ENCODE results near the gene ANXA1. TPM values are rescaled to one million over a fixed set of nuclear protein-coding genes. Genes with fewer than 3 reads are reported as not detected.

ANXA1 gene
- total RNA-seq, 2 experiments from 2014 or later, result not detected

- CTCF ChIA-PET (ENCODE audit: unreplicated experiment), result no interaction called here
- no peaks in the 10 kb centered on the region for H3K9me3 ChIP-seq (ENCODE audit: low read length)
- H4K20me1 ChIP-seq (ENCODE audit: insufficient read depth, low read length), result no peaks in the 10 kb centered on the region
- no peak overlapping the region for H2AFZ ChIP-seq (ENCODE audit: low read length)
- no peaks in the 10 kb centered on the region for H3K36me3 ChIP-seq (ENCODE audit: insufficient read depth, low read length)
- no peaks in the 10 kb centered on the region for H3K4me1 ChIP-seq (ENCODE audit: insufficient read depth, low read length, poor library complexity, severe bottlenecking)
- H3K79me2 ChIP-seq (ENCODE audit: insufficient read depth, low read depth, low read length), result no peaks in the 10 kb centered on the region
- no peaks in the 10 kb centered on the region for H3K9me2 ChIP-seq (ENCODE audit: insufficient read depth, low read length)
- H3K4me2 ChIP-seq (ENCODE audit: low read length), result no peak overlapping the region
- no peak for TF ChIP-seq CTCF (conservative IDR thresholded peaks at IDR 0.05; ENCODE audit: low read length)
- intact Hi-C loops (cut with micrococcal nuclease; ENCODE audit: unreplicated experiment), result no loop called here
- POLR2A ChIA-PET, result no interaction called here
- no peak overlapping the region for H3K4me3 ChIP-seq (ENCODE audit: low read depth, low read length, poor library complexity, severe bottlenecking)
- DNase-seq (ENCODE audit: low spot score), result no peak
- H3K27ac ChIP-seq (ENCODE audit: low read depth, low read length, poor library complexity, severe bottlenecking), result no peak overlapping the region
- no TSS peak for BruUV-seq (replicated peaks)
Observed at GRCh38 chr9:73153793-73154227, 2.1 kb downstream of the ANXA1 start.

GRCh38 chr9:73154271-73154670, 2.6 kb downstream of the ANXA1 start:
- no peak for DNase-seq (ENCODE audit: low spot score)
- ChIA-PET CTCF (ENCODE audit: unreplicated experiment) (no interaction called here), POLR2A (no interaction called here)
- Histone ChIP-seq H3K27ac (ENCODE audit: low read depth, low read length, poor library complexity, severe bottlenecking) (no peak overlapping the region), H3K4me2 (ENCODE audit: low read length) (no peak overlapping the region), H3K9me2 (ENCODE audit: insufficient read depth, low read length) (no peaks in the 10 kb centered on the region), H3K36me3 (ENCODE audit: insufficient read depth, low read length) (no peaks in the 10 kb centered on the region), H3K79me2 (ENCODE audit: insufficient read depth, low read depth, low read length) (no peaks in the 10 kb centered on the region), H3K9me3 (ENCODE audit: low read length) (no peaks in the 10 kb centered on the region), H3K4me1 (ENCODE audit: insufficient read depth, low read length, poor library complexity, severe bottlenecking) (no peaks in the 10 kb centered on the region), H4K20me1 (ENCODE audit: insufficient read depth, low read length) (no peaks in the 10 kb centered on the region), H2AFZ (ENCODE audit: low read length) (no peak overlapping the region), H3K4me3 (ENCODE audit: low read depth, low read length, poor library complexity, severe bottlenecking) (no peak overlapping the region)
- no TSS peak for BruUV-seq (replicated peaks)
- TF ChIP-seq CTCF (conservative IDR thresholded peaks at IDR 0.05; ENCODE audit: low read length), result no peak
- TF ChIP-seq EZH2phosphoT487 (IDR thresholded peaks at IDR 0.05; ENCODE audit: borderline replicate concordance, low read depth, low read length), result no peak
- intact Hi-C loops (cut with micrococcal nuclease; ENCODE audit: unreplicated experiment), result no loop called here

- Histone ChIP-seq H3K36me3 (ENCODE audit: insufficient read depth, low read length) (no peaks in the 10 kb centered on the region), H3K4me3 (ENCODE audit: low read depth, low read length, poor library complexity, severe bottlenecking) (no peak overlapping the region), H2AFZ (ENCODE audit: low read length) (no peak overlapping the region), H4K20me1 (ENCODE audit: insufficient read depth, low read length) (no peaks in the 10 kb centered on the region), H3K27ac (ENCODE audit: low read depth, low read length, poor library complexity, severe bottlenecking) (no peak overlapping the region), H3K9me2 (ENCODE audit: insufficient read depth, low read length) (no peaks in the 10 kb centered on the region), H3K4me1 (ENCODE audit: insufficient read depth, low read length, poor library complexity, severe bottlenecking) (no peaks in the 10 kb centered on the region), H3K9me3 (ENCODE audit: low read length) (no peaks in the 10 kb centered on the region), H3K79me2 (ENCODE audit: insufficient read depth, low read depth, low read length) (no peaks in the 10 kb centered on the region), H3K4me2 (ENCODE audit: low read length) (no peak overlapping the region)
- CTCF ChIA-PET (ENCODE audit: unreplicated experiment), result no interaction called here
- TF ChIP-seq EZH2phosphoT487 (IDR thresholded peaks at IDR 0.05; ENCODE audit: borderline replicate concordance, low read depth, low read length), result no peak
- no TSS peak for BruUV-seq (replicated peaks)
- POLR2A ChIA-PET, result no interaction called here
- intact Hi-C loops (cut with micrococcal nuclease; ENCODE audit: unreplicated experiment), result no loop called here
- no peak for DNase-seq (ENCODE audit: low spot score)
Observed at GRCh38 chr9:73154722-73155121, 3.1 kb downstream of the ANXA1 start.
